Fibroblast of skin of back (primary cell): ENCODE results near the gene AMD1.

ENCODE experiments used
- DNase-seq: peaks from one replicate; pipeline ENCODE4 v3.0.0-alpha.2; 2013

Gene AMD1

GRCh38 chr6:110939429-110940200, 65.0 kb downstream of the AMD1 start:
- no peak for DNase-seq

GRCh38 chr6:110944681-110945151, 70.1 kb downstream of the AMD1 start:
- DNase-seq = peak; percentile 90
